Ishikawa (cell line): ENCODE data around the gene DERL3.

Experiments
- CEBPB ChIP-seq: IDR thresholded peaks from 2 replicates; pipeline ENCODE4 v1.6.1; 2012
- RAD21 ChIP-seq: IDR thresholded peaks from 2 replicates; pipeline ENCODE4 v1.6.1; 2012; ENCODE audit warnings: low read depth
- YY1 ChIP-seq: IDR thresholded peaks from 2 replicates; pipeline ENCODE4 v1.6.1; 2012; ENCODE audit warnings: low read depth
- ZBTB7A ChIP-seq: IDR thresholded peaks from 2 replicates; pipeline ENCODE4 v1.6.1; 2012; ENCODE audit warnings: low read depth
- TF ChIP-seq, protein P1 (sequence below): IDR thresholded peaks from 2 replicates; pipeline ENCODE4 v1.6.1; 2012

DNA sequence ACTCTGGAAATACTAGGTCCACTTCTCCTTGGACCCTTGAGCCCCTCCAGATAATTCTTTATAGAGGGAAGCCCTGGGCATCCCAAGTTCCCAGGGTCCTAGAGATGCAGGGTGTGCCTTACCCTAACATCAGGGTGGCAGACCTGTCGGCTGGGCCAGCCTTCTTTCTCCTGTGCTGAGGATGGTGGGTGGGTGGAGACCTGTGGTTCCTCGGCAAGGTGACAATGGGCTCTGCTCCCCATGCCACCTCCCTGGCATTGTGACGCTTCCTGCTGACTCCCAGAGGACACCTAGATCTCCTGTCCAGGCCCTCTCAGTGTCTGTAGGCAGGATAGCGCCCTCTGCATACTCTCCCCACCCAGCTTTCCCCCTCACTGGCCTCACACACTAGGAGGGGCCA is 3.8 kb upstream of the DERL3 start:
- TF ChIP-seq RAD21 (no peak), ZBTB7A (no peak), CEBPB (no peak), YY1 (no peak)
- TF ChIP-seq, protein P1, sequence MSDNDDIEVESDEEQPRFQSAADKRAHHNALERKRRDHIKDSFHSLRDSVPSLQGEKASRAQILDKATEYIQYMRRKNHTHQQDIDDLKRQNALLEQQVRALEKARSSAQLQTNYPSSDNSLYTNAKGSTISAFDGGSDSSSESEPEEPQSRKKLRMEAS: no peak
